HEK293 (cell line): Measurements from ENCODE around the gene STAP2.

ENCODE experiments used
- KLF1 ChIP-seq: fragments of 450-650 bp; formaldehyde crosslinking; IDR thresholded peaks from 2 replicates; pipeline ENCODE4 v1.5.1; 2016; ENCODE audit warnings: missing biosample characterization, missing genetic modification characterization
- REPIN1 ChIP-seq: fragments of 450-650 bp; formaldehyde crosslinking; IDR thresholded peaks from 2 replicates; pipeline ENCODE4 v1.5.1; 2017; ENCODE audit warnings: missing biosample characterization, missing genetic modification characterization, low read depth
- ZNF785 ChIP-seq: fragments of 450-650 bp; formaldehyde crosslinking; IDR thresholded peaks from 2 replicates; pipeline ENCODE4 v1.5.1; 2016; ENCODE audit warnings: missing biosample characterization, missing genetic modification characterization
- ZSCAN30 ChIP-seq: fragments of 450-650 bp; IDR thresholded peaks from 2 replicates; pipeline ENCODE4 v1.5.1; 2018; ENCODE audit warnings: missing biosample characterization, mild to moderate bottlenecking, missing genetic modification characterization, moderate library complexity

- TF ChIP-seq KLF1 (tag by site-specific recombination) (no peak), ZNF785 (tag by site-specific recombination) (no peak), REPIN1 (tag by site-specific recombination) (no peak), ZSCAN30 (tag by site-specific recombination) (no peak)
Measured at GRCh38 chr19:4352701-4353121, 14.1 kb upstream of the STAP2 start.
